ENCODE data around the gene ARHGAP22.

Gene ARHGAP22

GRCh38 chr10:48640326-48640725 is 35.5 kb upstream of the ARHGAP22 start:
- intact Hi-C loops (cut with DNase I; ENCODE audit: low total_unique reads) = no loop called here
- TF ChIP-seq, protein P1, sequence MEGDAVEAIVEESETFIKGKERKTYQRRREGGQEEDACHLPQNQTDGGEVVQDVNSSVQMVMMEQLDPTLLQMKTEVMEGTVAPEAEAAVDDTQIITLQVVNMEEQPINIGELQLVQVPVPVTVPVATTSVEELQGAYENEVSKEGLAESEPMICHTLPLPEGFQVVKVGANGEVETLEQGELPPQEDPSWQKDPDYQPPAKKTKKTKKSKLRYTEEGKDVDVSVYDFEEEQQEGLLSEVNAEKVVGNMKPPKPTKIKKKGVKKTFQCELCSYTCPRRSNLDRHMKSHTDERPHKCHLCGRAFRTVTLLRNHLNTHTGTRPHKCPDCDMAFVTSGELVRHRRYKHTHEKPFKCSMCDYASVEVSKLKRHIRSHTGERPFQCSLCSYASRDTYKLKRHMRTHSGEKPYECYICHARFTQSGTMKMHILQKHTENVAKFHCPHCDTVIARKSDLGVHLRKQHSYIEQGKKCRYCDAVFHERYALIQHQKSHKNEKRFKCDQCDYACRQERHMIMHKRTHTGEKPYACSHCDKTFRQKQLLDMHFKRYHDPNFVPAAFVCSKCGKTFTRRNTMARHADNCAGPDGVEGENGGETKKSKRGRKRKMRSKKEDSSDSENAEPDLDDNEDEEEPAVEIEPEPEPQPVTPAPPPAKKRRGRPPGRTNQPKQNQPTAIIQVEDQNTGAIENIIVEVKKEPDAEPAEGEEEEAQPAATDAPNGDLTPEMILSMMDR (IDR thresholded peaks at IDR 0.05) = no peak
- Histone ChIP-seq H3K4me3 (no peak overlapping the region), H3K4me1 (peaks cover 0 to 3% (median 1%) of the 10 kb centered on the region in 4 donors), H3K27me3 (no peaks in the 10 kb centered on the region), H3K27ac (no peak overlapping the region), H3K36me3 (no peaks in the 10 kb centered on the region), H3K9me3 (peaks cover 0 to 18% (median 0%) of the 10 kb centered on the region in 3 donors)
- DNase-seq = no peak

GRCh38 chr10:48639632-48640031 is 34.8 kb upstream of the ARHGAP22 start:
- TF ChIP-seq, protein P1 (IDR thresholded peaks at IDR 0.05) = no peak
- intact Hi-C loops (cut with DNase I; ENCODE audit: low total_unique reads) = no loop called here
- Histone ChIP-seq H3K36me3 (no peaks in the 10 kb centered on the region), H3K4me3 (no peak overlapping the region), H3K4me1 (peaks cover 0 to 10% (median 8%) of the 10 kb centered on the region in 4 donors), H3K9me3 (peaks cover 0 to 18% (median 0%) of the 10 kb centered on the region in 3 donors), H3K27ac (no peak overlapping the region), H3K27me3 (no peaks in the 10 kb centered on the region)
- no peak for DNase-seq

GRCh38 chr10:48638739-48639527 is 34.1 kb upstream of the ARHGAP22 start:
- Histone ChIP-seq H3K27me3 (no peaks in the 10 kb centered on the region), H3K4me1 (peaks cover 0 to 17% (median 15%) of the 10 kb centered on the region in 4 donors), H3K9me3 (peaks cover 0 to 18% (median 0%) of the 10 kb centered on the region in 3 donors), H3K36me3 (no peaks in the 10 kb centered on the region), H3K27ac (no peak overlapping the region), H3K4me3 (no peak overlapping the region)
- intact Hi-C loops (cut with DNase I; ENCODE audit: low total_unique reads) = no loop called here
- TF ChIP-seq, protein P1 (IDR thresholded peaks at IDR 0.05) = no peak
- no peak for DNase-seq

DNA sequence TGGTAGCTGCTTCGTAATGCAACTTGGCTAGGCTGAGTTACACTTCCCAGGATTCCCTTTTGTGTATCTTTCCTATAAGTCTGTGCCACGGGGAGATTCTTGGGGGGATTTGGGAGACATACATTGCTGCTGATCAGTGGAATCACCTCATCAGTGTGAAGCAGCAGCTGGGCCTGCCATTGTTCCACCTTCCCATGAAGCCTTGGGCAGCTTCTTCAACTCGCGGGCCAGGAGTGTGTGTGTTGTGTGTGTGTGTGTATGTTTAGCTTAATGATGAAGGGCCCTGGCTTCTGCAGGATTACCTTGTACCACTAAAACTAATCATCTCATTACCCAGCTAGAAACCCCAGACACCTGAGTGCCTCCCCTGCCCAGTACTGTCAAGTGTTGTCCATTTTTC is 33.3 kb upstream of the ARHGAP22 start:
- peaks cover 0 to 24% (median 18%) of the 10 kb centered on the region in 4 donors for H3K4me1 ChIP-seq
- TF ChIP-seq, protein P1 (IDR thresholded peaks at IDR 0.05) = no peak
- H3K36me3 ChIP-seq = no peaks in the 10 kb centered on the region
- H3K4me3 ChIP-seq = no peak overlapping the region
- peaks cover 0 to 18% (median 0%) of the 10 kb centered on the region in 3 donors for H3K9me3 ChIP-seq
- H3K27me3 ChIP-seq = no peaks in the 10 kb centered on the region
- no peak for DNase-seq
- no peak overlapping the region for H3K27ac ChIP-seq
- intact Hi-C loops (cut with DNase I; ENCODE audit: low total_unique reads) = no loop called here

GRCh38 chr10:48636901-48637300 is 32.0 kb upstream of the ARHGAP22 start:
- H3K36me3 ChIP-seq = no peaks in the 10 kb centered on the region
- TF ChIP-seq, protein P1 (IDR thresholded peaks at IDR 0.05) = no peak
- H3K4me3 ChIP-seq = no peak overlapping the region
- peaks cover 0 to 24% (median 18%) of the 10 kb centered on the region in 4 donors for H3K4me1 ChIP-seq
- H3K27me3 ChIP-seq = no peaks in the 10 kb centered on the region
- intact Hi-C loops (cut with DNase I; ENCODE audit: low total_unique reads) = no loop called here
- no peak overlapping the region for H3K27ac ChIP-seq
- DNase-seq = no peak
- H3K9me3 ChIP-seq = peaks cover 0 to 16% (median 0%) of the 10 kb centered on the region in 3 donors
